CD14-positive monocyte (primary cell): ENCODE measurements around the gene GYPB. TPM values are rescaled to one million over a fixed set of nuclear protein-coding genes. Genes with fewer than 3 reads are reported as not detected.
"Not testable (repeated sequence)": the region's sequence is repeated elsewhere in the genome, so short reads cannot be mapped to it uniquely, and the experiment has no call there.

Experiments used
- DNase-seq, 3 donors: peaks; one replicate each; pipeline ENCODE4 v3.0.0-alpha.2; 2011 to 2022
- H2AFZ ChIP-seq: 2 replicates; pipeline ENCODE4 v1.6.0; 2012; ENCODE audit warnings: mild to moderate bottlenecking, low read depth, low read length, inconsistent platforms; ENCODE audit not compliant: insufficient read depth, poor library complexity, severe bottlenecking
- H3K27ac ChIP-seq, 2 donors: 1 replicate in 1 of 2; 2 replicates in 1 of 2; pipeline ENCODE4 v1.5.1; 2012 to 2013; ENCODE audit warnings: low read length in 2 of 2, control low read depth in 1 of 2, inconsistent platforms in 1 of 2, low read depth in 1 of 2, mild to moderate bottlenecking in 1 of 2
- H3K27me3 ChIP-seq, 2 donors: one replicate each; pipeline versions ENCODE4 v1.6.0 to v1.6.1; 2011 to 2013; ENCODE audit warnings: low read length in 2 of 2; ENCODE audit not compliant: control insufficient read depth in 2 of 2, insufficient read depth in 2 of 2
- H3K36me3 ChIP-seq, 2 donors: replicated peaks in 1 of 2; 1 replicate in 1 of 2; 2 replicates in 1 of 2; pipeline versions ENCODE4 v1.5.1 to v1.6.1; 2012 to 2013; ENCODE audit warnings: low read length in 2 of 2, control low read depth in 1 of 2, inconsistent platforms in 1 of 2, mild to moderate bottlenecking in 1 of 2; ENCODE audit not compliant: insufficient read depth in 2 of 2, control insufficient read depth in 1 of 2
- H3K4me1 ChIP-seq, 2 donors: 1 replicate in 1 of 2; 2 replicates in 1 of 2; pipeline versions ENCODE4 v1.5.1 to v1.6.1; 2012 to 2013; ENCODE audit warnings: low read length in 2 of 2, control low read depth in 1 of 2, inconsistent platforms in 1 of 2, mild to moderate bottlenecking in 1 of 2, moderate library complexity in 1 of 2; ENCODE audit not compliant: insufficient read depth in 2 of 2, control insufficient read depth in 1 of 2
- H3K4me2 ChIP-seq: replicated peaks from 2 replicates; pipeline ENCODE3; 2012; ENCODE audit warnings: low read length, moderate library complexity, mild to moderate bottlenecking; ENCODE audit not compliant: poor library complexity, severe bottlenecking; ENCODE audit errors: extremely low read depth
- H3K4me3 ChIP-seq, 3 experiments: fragments of 200-600 bp in 1 of 3; sonication (generic) in 1 of 3; replicated peaks in 1 of 3; 1 replicate in 2 of 3; 2 replicates in 1 of 3; pipeline ENCODE4 v1.5.1; 2011 to 2013; ENCODE audit warnings: low read length in 3 of 3, mild to moderate bottlenecking in 3 of 3, control low read depth in 2 of 3, low read depth in 2 of 3, inconsistent platforms in 1 of 3, moderate library complexity in 1 of 3
- H3K79me2 ChIP-seq: 2 replicates; pipeline ENCODE4 v1.6.0; 2012; ENCODE audit warnings: mild to moderate bottlenecking, control low read depth, inconsistent platforms, low read length, moderate library complexity; ENCODE audit not compliant: insufficient read depth
- H3K9ac ChIP-seq: 2 replicates; pipeline ENCODE4 v1.6.0; 2017; ENCODE audit warnings: low read length, mild to moderate bottlenecking; ENCODE audit not compliant: insufficient read depth, poor library complexity, severe bottlenecking
- H3K9me3 ChIP-seq, 2 donors: replicated peaks in 1 of 2; 1 replicate in 1 of 2; 2 replicates in 1 of 2; pipeline versions ENCODE4 v1.5.1 to v1.6.1; 2012 to 2013; ENCODE audit warnings: low read length in 2 of 2, control low read depth in 1 of 2; ENCODE audit not compliant: control insufficient read depth in 1 of 2, insufficient read depth in 1 of 2
- H4K20me1 ChIP-seq: 2 replicates; pipeline ENCODE4 v1.6.0; 2012; ENCODE audit warnings: mild to moderate bottlenecking, low read length, control low read depth, moderate library complexity; ENCODE audit not compliant: insufficient read depth
- H3K27ac Mint-ChIP-seq, 7 donors: one replicate each; pipeline ENCODE4 v1.8.0; 2020; ENCODE audit warnings: mild to moderate bottlenecking in 7 of 7, mixed read lengths in 7 of 7, moderate library complexity in 6 of 7, inconsistent platforms in 2 of 7
- H3K27me3 Mint-ChIP-seq, 3 donors: one replicate each; pipeline ENCODE4 v1.8.0; 2021 to 2022; ENCODE audit warnings: low read depth in 3 of 3, mild to moderate bottlenecking in 3 of 3, mixed read lengths in 3 of 3, moderate library complexity in 3 of 3, inconsistent platforms in 1 of 3
- H3K36me3 Mint-ChIP-seq, 2 donors: one replicate each; pipeline ENCODE4 v1.8.0; 2020; ENCODE audit warnings: mixed read lengths in 2 of 2, inconsistent platforms in 1 of 2, mild to moderate bottlenecking in 1 of 2
- H3K4me1 Mint-ChIP-seq: one replicate; pipeline ENCODE4 v1.8.0; 2020; ENCODE audit warnings: mild to moderate bottlenecking, mixed read lengths
- H3K4me3 Mint-ChIP-seq, 2 donors: one replicate each; pipeline ENCODE4 v1.8.0; 2020; ENCODE audit warnings: mild to moderate bottlenecking in 2 of 2, mixed read lengths in 2 of 2, moderate library complexity in 1 of 2
- H3K9me3 Mint-ChIP-seq, 7 donors: one replicate each; pipeline ENCODE4 v1.8.0; 2020 to 2022; ENCODE audit warnings: mixed read lengths in 7 of 7, mild to moderate bottlenecking in 6 of 7, moderate library complexity in 6 of 7, inconsistent platforms in 2 of 7
- WGBS: methylation state at CpG from one replicate; pipeline ENCODE4 v1.1.5; 2013; ENCODE audit warnings: missing lambda C conversion rate; ENCODE audit not compliant: insufficient coverage; 5-methylcytosine and 5-hydroxymethylcytosine counted together
- intact Hi-C, 2 donors: fragments of 100-400 bp; cut with micrococcal nuclease; formaldehyde crosslinking; loops; one replicate each; pipeline versions ENCODE4 v1.15.0 to v1.15.1; 2023
- polyA plus RNA-seq, 3 donors: library from polyadenylated mRNA; depleted of rRNA in 1 of 3; unstranded in 2 of 3; stranded (reverse) in 1 of 3; fragments of 300-500 nt in 2 of 3; fragments of >200 nt in 1 of 3; fragmentation: Illumina TruSeq in 2 of 3; gene quantifications; 1 replicate in 2 of 3; 2 replicates in 1 of 3; pipeline ENCODE4 v1.2.3, GENCODE V29; 2012 to 2021
- TF ChIP-seq, protein P1 (sequence below): fragments of 200-600 bp; IDR thresholded peaks from one replicate; pipeline ENCODE4 v1.8.0; 2022; ENCODE audit warnings: antibody characterized with exemption, mild to moderate bottlenecking

The GYPB gene
- polyA plus RNA-seq, 3 donors = not detected

DNA sequence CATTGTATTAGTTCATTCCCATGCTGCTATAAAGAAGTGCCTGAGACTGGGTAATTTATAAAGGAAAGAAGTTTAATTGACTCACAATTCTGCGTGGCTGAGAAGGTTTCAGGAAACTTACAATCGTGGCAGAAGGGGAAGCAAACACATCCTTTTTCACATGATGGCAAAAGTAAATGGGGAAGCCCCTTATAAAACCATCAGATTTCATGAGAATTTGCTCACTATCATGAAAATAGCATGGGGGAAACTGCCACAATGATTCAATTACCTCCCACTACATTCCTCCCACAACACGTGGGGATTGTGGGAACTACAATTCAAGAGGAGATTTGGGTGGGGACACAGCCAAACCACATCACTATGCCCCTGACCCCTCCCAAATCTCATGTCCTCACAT is 28.5 kb downstream of the GYPB start:
- H4K20me1 ChIP-seq, H3K4me1 Mint-ChIP-seq, H3K27me3 Mint-ChIP-seq, H3K9ac ChIP-seq, H3K9me3 Mint-ChIP-seq, H3K27me3 ChIP-seq, H3K4me3 ChIP-seq, H3K4me1 ChIP-seq, H2AFZ ChIP-seq, DNase-seq, H3K4me3 Mint-ChIP-seq, H3K4me2 ChIP-seq, H3K27ac Mint-ChIP-seq, H3K27ac ChIP-seq, H3K36me3 ChIP-seq, H3K79me2 ChIP-seq, intact Hi-C loops, H3K36me3 Mint-ChIP-seq, H3K9me3 ChIP-seq: not testable (repeated sequence)
- WGBS = no CpG with 5 or more reads among the region's 3 CpGs

DNA sequence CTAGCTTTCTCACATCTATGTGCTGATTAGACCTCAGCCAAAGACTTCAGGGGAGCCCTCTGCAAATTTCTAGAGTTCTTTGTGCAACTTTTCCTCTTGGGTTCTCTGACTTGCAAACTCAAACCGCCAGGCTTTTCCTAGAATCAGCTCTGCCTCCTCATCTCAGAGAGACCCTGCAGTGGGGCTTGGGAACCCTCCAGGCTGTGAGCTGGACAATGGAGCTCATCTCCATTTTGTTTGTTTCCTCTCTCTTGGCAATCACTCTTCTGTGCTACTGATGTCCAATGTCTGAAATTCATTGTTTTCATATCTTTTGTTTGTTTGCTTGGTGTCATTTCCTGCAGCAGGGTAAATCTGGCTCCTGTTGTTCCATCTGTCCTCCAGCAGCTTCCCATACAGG is 33.0 kb downstream of the GYPB start:
- H3K79me2 ChIP-seq = no peaks in the 10 kb centered on the region
- DNase-seq = no peak
- H3K27me3 Mint-ChIP-seq = peaks cover 0 to 2% (median 0%) of the 10 kb centered on the region in 3 donors
- no peak overlapping the region for H2AFZ ChIP-seq
- H3K27ac ChIP-seq = no peak overlapping the region
- H3K36me3 ChIP-seq = no peaks in the 10 kb centered on the region
- H3K4me2 ChIP-seq = no peak overlapping the region
- intact Hi-C loops = no loop called here
- 100% methylated on average over 1 of the region's 1 CpG for WGBS
- no peak overlapping the region for H3K4me3 ChIP-seq
- H3K27me3 ChIP-seq = no peaks in the 10 kb centered on the region
- no peaks in the 10 kb centered on the region for H3K9me3 ChIP-seq
- H3K9ac ChIP-seq = no peak overlapping the region
- no peaks in the 10 kb centered on the region for H3K4me1 Mint-ChIP-seq
- TF ChIP-seq, protein P1, sequence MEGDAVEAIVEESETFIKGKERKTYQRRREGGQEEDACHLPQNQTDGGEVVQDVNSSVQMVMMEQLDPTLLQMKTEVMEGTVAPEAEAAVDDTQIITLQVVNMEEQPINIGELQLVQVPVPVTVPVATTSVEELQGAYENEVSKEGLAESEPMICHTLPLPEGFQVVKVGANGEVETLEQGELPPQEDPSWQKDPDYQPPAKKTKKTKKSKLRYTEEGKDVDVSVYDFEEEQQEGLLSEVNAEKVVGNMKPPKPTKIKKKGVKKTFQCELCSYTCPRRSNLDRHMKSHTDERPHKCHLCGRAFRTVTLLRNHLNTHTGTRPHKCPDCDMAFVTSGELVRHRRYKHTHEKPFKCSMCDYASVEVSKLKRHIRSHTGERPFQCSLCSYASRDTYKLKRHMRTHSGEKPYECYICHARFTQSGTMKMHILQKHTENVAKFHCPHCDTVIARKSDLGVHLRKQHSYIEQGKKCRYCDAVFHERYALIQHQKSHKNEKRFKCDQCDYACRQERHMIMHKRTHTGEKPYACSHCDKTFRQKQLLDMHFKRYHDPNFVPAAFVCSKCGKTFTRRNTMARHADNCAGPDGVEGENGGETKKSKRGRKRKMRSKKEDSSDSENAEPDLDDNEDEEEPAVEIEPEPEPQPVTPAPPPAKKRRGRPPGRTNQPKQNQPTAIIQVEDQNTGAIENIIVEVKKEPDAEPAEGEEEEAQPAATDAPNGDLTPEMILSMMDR = no peak
- H3K4me3 Mint-ChIP-seq = no peak overlapping the region
- H3K36me3 Mint-ChIP-seq = no peaks in the 10 kb centered on the region
- H3K4me1 ChIP-seq = no peaks in the 10 kb centered on the region
- no peaks in the 10 kb centered on the region for H3K9me3 Mint-ChIP-seq
- H3K27ac Mint-ChIP-seq = no peak overlapping the region
- H4K20me1 ChIP-seq = no peaks in the 10 kb centered on the region

DNA sequence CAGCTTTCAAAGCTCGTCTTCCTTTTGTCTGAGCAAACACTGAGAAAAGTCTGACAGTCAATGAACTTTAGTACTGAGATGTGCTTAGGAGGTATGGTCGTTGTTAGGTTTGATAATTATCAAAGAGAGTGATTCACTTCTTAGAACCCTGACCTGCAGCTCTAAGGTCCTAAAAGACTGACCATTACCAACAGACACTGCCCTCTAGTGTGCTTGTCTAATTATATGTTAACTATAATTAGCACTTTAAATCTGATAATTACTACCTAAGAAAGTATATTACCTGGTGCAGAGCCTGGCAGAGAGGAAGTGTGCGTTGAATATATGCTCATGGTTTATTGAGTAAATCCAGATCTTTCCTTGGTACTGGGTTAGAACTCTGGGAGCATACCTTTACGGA is 38.4 kb downstream of the GYPB start:
- DNase-seq, H3K4me1 ChIP-seq, H3K27ac Mint-ChIP-seq, H3K27me3 Mint-ChIP-seq, H3K4me2 ChIP-seq, H3K27ac ChIP-seq, intact Hi-C loops, H3K9me3 Mint-ChIP-seq, H3K36me3 ChIP-seq, H3K4me1 Mint-ChIP-seq, H3K27me3 ChIP-seq, H4K20me1 ChIP-seq, H3K36me3 Mint-ChIP-seq, H3K4me3 Mint-ChIP-seq, H3K79me2 ChIP-seq, H3K4me3 ChIP-seq, H3K9me3 ChIP-seq, H2AFZ ChIP-seq, H3K9ac ChIP-seq: not testable (repeated sequence)
- WGBS = no CpG with 5 or more reads among the region's 4 CpGs

DNA sequence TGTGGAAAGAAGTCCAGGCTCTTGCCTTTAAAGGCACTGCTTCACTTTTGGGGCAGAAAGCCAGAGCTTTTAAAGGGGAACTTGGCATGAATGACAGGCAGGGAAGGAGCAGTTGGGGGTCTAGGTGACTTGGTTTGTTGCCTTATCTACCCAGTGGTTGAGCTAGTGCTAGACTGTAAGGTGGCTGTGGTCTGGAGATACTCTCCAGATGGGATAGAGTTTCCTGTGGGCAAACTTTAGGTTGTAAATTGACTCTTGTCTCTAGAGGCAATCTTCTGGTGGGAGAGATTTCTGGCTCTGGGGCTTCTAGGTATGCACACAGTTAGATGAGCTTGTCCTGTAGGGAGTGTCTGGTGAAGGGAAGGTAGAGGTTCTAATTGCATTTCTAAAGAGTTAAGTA is 43.7 kb downstream of the GYPB start:
- H3K9me3 Mint-ChIP-seq, intact Hi-C loops, H3K79me2 ChIP-seq, H4K20me1 ChIP-seq, H2AFZ ChIP-seq, H3K27ac Mint-ChIP-seq, H3K4me1 ChIP-seq, H3K9me3 ChIP-seq, H3K9ac ChIP-seq, H3K36me3 Mint-ChIP-seq, H3K4me1 Mint-ChIP-seq, H3K27me3 ChIP-seq, H3K36me3 ChIP-seq, H3K4me3 ChIP-seq, H3K27ac ChIP-seq, H3K27me3 Mint-ChIP-seq, DNase-seq, H3K4me3 Mint-ChIP-seq, H3K4me2 ChIP-seq: not testable (repeated sequence)
